ENCODE results near the gene XYLT1.

Gene XYLT1

GRCh38 chr16:17143546-17144419 is 327.0 kb downstream of the XYLT1 start:
- DNase-seq: no peak

GRCh38 chr16:17138801-17139200 is 332.0 kb downstream of the XYLT1 start:
- peak; percentile 18 for DNase-seq

DNA sequence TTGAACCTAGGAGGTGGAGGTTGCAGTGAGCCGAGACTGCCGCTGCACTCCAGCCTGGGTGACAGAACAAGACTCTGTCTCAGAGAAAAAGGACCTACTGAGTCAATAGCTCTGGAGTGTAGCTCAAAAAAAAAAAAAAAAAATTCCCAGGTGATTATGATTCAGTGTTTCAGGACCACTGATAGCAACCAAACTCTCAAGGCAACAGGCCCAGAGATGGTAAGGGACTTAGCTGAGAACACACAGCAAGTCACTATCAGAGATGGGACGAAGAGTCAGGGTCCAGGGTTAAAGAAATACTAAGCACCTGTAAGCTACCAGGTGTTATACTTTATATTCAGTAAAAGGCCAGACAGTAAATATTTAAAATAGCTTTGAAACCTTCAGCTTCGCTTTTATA is 335.3 kb downstream of the XYLT1 start:
- DNase-seq: no peak

GRCh38 chr16:17134586-17134985 is 336.2 kb downstream of the XYLT1 start:
- DNase-seq: no peak

DNA sequence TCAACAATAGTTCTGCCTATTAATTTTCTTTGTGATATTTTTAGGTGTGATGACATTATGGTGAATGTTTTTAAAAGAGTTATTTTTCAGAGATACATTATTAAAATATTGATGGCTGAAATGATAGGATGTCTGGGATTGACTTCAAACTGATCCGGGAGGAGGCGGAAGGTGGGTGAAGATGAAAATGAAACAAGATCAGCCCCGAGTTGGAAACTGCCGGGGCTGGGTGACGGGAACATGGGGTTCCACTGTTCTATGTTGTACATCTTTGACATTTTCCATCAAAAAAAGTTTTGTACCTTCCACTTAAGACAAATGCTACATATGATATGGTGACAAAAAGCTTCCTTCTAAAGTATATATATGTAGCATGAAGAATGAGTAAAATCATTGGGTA is 336.9 kb downstream of the XYLT1 start:
- DNase-seq: no peak

GRCh38 chr16:17131351-17131750 is 339.4 kb downstream of the XYLT1 start:
- DNase-seq: no peak

- no peak for DNase-seq
Measured at GRCh38 chr16:17130733-17131132, 340.0 kb downstream of the XYLT1 start.

DNA sequence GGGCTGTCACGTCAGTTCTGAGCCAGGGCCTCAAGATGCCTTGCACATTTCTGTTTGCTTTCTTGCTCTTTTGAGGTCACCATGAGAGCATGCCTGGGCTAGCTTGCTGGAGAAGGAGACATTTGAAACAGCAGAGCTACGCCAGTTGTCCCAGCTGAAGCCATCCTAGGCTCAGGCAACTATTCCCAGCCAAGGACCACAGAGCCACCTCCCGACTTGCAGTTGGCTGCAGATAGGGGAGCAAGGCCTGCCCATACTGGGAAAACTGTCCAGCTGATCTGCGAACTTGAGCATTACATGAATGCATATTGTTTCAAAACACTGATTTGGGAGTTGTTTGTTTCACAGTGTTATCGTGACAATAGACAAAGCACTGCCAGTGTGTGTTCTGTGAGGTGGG is 340.8 kb downstream of the XYLT1 start:
- DNase-seq: no peak

DNA sequence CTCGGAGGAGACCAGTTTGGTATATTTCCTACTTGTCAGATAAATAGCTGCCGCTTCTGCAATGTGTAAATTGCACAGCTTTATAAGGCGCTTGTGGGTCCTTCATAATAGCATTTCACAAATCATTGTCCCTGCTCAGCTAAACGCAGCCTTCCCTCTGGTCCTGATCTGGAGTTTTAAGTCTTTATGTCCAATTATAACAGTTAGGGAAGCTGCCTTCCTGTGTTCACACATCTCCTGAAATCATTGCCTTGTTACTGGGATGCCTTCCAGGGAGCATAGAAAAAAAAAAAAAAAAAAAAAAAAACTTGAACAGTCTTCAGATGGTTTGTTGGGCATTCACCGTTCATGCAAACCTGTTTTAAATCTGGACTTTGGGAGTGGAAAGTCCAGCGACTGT is 342.0 kb downstream of the XYLT1 start:
- no peak for DNase-seq

DNA sequence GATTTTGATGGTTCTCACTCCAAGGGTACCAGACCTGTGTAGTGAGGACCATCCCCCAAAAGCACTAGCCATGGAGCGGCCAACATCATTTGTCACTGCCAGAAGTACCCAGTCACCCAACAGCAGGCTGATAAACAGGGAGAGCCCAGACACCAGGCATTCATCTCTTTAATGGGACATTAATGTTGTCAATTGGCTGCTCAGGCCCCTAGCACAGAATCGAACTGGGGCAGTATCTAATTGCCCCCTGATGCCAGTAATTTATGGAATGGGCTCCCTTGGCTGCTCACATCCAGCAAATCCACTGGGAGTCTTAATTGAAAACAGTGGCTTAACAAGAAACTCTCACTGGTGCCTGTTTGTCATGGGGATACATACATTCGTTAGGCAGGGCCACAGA is 344.6 kb downstream of the XYLT1 start:
- DNase-seq: no peak

DNA sequence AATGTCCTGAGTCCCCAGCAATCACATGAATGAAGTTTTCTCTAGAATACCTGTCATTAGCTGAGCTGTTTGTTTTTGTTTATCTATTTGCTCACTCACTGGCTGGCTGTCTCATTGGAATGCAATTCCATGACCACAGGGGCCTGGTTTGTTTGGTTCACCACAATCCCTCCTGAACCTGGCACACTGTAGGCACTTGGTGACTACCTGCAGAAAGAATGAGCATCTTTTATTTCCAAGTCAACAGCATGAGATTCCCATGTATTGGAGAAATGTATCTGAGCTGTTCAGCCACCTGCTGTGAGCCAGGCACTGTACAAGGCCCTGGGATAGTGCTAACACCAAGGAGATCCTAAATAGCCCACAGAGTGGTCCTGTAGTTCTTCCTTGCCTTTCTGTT is 345.1 kb downstream of the XYLT1 start:
- peak; percentile 19 for DNase-seq

GRCh38 chr16:17117906-17118577 is 352.7 kb downstream of the XYLT1 start:
- no peak for DNase-seq

GRCh38 chr16:17116595-17117322 is 354.0 kb downstream of the XYLT1 start:
- no peak for DNase-seq

DNA sequence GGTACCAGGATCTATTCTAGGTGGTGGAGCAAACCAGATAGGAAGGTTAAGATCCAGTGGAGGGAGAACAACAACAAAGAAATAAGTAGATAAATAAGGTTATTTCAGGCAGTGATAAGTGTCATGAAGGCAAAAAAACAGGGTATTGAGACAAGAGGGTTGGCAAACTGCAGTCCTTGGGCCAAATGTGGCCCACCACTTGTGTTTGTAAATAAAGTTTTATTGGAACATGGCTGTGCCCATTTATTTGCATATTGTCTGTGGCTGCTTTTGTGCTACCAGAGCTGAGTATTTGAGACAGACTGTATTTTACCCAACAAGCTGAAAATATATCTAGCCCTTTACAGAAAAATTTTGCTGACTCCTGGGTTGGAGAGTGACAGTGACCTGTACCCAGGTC is 361.3 kb downstream of the XYLT1 start:
- DNase-seq: no peak

DNA sequence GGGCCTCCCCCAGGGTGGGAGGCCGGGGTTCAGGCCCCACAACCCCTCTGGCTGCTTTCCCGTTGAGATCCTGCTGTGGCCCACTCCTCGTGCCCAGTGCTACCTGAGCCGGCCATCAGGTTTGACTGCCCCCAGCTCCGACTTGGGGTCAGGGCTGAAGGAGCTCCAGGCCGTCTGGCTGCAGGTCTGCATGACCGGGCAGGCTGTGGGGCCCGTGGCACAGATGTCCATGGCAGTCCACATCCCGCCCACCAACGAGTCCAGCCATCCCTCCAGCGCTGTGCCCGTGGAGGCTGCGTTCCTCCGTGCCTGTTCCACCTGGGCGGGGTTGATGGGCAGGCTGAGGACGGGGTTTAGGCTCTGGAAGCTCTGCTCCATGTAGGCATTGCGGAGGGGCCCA is 362.2 kb downstream of the XYLT1 start:
- DNase-seq: no peak

DNA sequence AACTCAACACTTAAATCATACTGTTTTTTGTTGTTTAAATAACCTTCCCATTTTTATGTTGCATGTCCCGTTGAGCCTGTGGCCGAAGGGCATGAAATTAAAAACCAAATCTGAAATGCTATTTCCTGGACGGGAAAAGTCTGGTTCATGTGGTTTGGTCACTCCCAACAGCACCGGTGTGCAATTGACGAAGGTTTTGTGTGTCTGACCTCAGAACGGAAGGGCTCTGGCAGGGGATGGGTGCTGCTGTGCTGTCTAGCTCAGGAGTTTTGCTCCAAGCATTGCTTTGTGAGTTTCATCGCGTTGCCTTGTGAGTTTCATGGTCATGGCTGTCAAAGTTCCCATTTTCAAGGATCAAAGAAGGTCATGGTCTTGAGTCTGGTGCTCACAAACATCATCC is 363.3 kb downstream of the XYLT1 start:
- DNase-seq: no peak

- no peak for DNase-seq
Measured at GRCh38 chr16:17106243-17106791, 364.4 kb downstream of the XYLT1 start.

- DNase-seq: peak; percentile 37
Measured at GRCh38 chr16:17105239-17105797, 365.4 kb downstream of the XYLT1 start.

DNA sequence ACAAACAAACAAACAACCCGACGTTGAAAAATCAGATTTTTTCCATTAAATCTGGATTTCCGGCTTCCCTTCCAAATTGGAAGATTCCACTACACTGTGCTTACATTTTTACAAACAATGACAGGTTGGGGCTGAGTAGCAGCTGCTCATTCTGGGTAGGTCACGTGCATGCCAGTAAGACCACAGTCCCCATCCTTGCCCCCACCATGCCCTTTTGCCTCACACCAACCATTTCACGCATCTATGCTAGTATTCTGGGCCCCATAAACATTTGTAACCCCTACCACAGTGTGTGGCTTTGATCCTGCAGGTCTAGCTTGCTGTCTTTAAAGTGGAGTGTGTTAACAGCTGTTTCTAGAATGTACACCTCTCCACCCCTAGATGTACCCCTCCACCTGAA is 366.1 kb downstream of the XYLT1 start:
- no peak for DNase-seq

DNA sequence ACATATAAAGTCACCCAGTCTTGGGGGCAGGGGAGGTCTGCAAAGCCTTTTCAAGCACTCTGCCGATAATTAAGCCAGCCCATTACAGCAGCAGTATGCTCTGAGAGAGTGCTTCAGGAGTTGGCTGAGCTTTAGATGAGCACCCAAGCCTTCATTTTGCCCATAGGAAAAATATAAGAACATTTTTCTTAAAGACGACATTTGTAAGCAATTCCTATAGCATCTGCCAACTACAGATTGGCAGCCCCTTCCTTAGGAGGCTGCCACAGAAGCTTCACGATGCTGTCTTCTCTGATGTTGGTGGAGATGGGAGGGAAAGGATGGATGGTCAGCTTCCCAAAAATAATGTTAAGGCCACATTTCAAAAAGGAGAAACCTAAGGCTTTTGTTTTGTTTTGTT is 367.5 kb downstream of the XYLT1 start:
- no peak for DNase-seq

GRCh38 chr16:17101646-17102045 is 369.1 kb downstream of the XYLT1 start:
- no peak for DNase-seq

- DNase-seq: no peak
Measured at GRCh38 chr16:17098685-17099084, 372.1 kb downstream of the XYLT1 start.

- DNase-seq: no peak
Measured at GRCh38 chr16:17084130-17084529, 386.6 kb downstream of the XYLT1 start.

All from fibroblast of skin of abdomen (primary cell).